GM19452 (cell line): ENCODE results near the gene PSME4.
"Not testable (repeated sequence)": the region's sequence is repeated elsewhere in the genome, so short reads cannot be mapped to it uniquely, and the experiment has no call there.

Experiments used
- ATAC-seq: cut with Tn5 transposase; IDR thresholded peaks from one replicate; pipeline ENCODE4 v1.9.1; 2021; ENCODE audit not compliant: unreplicated experiment

Gene PSME4

DNA sequence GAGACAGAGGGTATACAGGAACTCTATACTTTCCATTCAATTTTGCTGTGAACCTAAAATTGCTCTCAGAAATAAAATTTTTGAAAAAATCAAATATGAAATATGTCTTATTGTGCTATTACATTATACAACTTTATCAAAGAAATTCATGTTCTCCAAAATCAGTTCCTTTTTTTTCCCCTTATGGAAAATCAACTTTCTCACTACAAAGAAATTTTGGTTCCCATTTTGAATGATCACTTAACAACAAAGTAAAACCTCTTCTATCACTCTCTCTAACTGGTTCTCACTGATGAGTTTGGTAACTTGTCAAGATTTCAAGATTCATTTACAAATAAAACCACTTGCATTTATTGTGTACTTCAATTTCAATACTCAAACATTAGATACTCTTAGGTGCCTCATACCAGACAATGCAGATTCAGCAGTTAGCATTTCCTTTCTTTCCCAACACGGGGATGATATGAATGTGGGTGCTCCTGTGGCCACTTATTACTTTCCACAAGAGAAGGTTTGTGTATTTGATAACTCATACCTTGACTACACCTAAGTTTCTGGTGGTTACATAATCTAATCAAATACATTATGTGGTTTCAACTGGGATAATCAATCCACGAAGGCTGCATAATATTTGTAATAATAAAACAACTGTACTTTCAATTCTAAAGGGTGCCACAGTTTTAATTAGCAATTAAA lies 6.4 kb downstream of the PSME4 start:
- ATAC-seq, result no peak

DNA sequence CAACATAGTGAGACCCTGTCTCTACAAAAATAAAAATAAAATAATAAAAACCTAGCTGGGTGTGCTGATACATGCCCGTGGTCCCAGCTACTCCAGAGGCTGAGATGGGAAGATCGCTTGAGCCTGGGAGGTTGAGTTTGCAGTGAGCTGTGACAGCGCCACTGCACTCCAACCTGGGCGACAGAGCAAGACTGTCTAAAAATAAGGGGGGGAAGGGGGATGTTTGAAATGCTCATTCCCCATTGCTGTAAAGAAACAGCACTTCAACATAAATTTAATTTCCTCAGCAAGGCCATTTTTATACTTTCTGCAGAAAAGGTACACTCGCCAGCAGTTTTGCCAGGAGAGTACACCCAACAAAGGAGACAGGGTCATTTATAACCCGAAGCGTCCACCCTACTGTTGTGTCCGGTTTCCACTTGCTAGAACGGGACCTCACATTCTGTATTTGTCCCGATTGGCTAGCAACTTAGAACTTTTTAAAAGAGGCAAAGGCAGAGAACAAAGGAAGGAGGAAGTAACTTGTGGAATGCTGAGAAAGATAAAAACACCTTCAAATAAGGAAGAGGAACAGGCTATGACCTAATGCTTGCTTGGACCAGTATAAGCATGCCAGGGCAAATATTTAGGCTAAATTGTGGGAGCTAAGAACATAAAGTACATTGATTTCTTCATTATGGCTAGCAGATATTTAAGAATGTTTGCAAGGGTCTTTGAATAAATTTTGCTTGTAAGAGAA lies 9.1 kb downstream of the PSME4 start:
- not testable (repeated sequence) for ATAC-seq

DNA sequence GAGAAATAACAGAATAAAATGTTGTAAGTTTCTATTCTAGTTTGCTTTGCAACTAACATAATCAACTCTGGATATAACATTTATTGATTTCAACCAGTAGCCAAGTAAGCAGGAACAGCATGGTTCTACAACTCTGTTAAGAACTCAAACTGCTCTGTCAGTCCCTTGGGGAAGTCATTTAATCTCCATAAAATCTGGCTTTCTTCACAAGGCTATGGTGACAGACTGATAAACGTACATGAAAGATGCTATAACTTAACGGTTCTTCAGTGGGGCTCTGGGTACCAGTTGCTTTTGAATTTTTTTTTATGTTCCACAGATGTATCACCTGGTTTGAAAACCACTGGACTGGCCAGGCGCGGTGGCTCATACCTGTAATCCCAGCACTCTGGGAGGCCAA lies 10.3 kb downstream of the PSME4 start:
- ATAC-seq, result no peak

DNA sequence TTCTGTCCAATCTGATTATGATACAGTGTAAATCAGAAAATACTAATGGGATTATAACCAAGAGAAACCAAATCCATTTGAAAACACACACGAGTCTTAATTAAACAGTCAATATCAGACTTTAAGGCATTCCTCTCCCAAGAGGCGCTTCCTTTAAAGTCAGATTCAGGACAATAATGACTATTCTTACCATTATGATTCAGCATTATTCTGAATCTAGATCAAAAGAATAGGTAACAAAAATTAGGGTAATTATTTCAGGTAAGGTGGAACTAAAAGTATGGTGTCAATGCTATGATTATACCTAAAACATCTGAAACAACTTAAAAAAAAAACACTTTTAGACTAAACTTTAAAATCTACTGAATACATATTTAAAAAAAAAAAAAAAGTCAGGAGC lies 12.3 kb downstream of the PSME4 start:
- ATAC-seq, result no peak

DNA sequence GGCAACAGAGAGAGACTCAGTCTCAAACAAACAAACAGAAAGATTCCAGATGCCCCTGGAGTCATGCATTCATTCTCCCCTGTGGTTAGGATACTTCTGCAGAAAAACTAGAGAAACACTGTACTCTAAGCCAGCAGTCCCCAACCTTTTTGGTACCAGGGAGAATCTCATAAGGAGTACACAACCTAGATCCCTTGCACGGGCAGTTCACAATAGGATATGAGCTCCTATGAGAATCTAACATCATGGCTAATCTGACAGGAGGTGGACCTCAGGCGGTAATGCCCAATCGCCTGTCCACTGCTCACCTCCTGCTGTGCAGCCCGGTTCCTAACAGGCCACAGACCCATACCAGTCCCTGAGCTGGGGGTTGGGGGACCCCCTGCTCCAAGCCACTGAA lies 18.3 kb downstream of the PSME4 start:
- no peak for ATAC-seq

DNA sequence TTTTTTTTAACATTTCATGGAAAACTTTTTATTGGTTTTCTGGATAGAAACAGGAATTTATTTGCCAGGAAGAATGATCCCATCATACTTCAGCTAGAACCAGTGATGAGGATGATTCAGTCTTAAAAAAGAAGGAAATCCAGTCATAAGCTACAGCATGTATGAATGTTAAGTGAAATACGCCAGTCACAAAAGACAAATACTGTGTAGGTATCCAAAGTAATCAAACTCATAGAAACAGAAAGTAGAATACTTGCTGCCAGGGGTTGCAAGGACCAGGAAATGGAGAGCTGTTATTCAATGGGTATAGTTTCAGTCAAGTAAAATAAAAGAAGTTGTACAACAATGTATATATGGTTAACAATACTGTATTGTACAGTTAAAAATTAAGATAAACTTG lies 21.3 kb downstream of the PSME4 start:
- ATAC-seq, result no peak

DNA sequence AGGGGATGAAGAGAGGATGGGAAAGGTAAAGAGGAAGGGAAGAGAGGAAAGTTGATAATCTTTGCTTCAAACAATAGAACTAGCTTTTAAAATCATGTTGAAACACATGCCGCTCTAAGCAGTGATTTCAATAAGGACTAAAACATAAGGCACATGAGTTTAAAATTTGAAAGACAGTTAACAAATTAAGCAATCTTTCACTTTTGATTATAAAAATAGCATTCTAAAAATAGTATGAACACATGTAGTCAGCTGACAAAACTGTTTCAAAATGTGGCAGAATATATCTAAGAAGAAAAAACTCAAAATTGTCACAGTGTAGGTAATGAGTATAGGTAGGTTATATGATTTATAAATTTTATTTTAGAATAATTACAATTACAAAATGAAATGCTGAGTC lies 25.3 kb downstream of the PSME4 start:
- no peak for ATAC-seq

DNA sequence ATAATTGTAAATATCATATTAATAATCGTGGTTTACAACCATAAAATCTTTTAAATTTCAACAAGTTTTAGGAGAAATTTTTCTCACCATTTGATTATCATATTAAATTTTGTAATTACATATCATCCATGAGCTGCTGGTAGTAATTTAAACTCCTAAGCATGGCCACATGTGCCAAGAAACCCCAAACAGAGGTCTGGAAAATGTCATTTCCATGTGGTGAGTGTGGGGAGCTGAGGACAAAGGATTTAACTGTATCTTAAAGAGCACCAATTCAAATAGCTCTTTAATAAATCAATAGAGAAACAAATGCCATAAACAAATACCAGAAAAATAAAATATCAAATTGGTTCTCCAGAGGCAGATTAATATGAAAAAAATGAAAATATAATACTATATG lies 26.3 kb downstream of the PSME4 start:
- ATAC-seq, result no peak

DNA sequence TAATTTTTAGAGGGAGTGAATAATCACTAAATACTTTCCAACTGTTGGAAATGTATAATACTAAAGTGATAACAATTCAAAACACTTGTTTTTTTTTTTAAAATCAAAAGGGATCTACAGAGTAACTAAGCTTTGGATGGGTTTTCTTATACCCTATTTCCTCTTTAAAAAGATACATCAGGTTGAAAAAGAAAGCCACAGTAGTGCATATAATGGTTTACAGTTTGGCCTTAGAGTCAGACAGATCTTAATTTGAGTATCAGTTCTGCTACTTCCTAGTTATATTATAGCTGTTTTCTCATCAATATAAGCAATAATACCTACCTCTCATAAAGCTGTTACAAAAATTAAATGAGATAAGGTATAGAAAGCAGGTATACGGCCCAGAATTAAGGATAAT lies 28.5 kb downstream of the PSME4 start:
- no peak for ATAC-seq

DNA sequence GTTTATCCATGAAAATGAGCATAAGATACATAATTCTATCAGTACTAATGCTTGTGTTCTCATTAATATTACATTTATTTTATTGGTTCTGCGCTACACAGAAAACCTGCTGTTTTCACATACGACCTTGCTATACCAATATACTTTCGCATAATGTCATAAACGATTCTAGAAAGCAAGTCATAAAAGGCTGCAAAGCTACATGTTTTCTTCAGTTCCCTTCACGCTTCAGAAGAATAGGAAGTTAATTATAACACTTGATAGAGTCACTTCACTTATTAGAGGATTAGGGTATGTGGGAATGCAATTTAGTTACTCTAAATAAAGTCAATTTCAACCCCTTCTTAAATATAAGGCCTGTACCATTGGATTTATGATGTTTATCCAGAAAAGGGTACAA lies 29.0 kb downstream of the PSME4 start:
- peak; percentile 69 for ATAC-seq

DNA sequence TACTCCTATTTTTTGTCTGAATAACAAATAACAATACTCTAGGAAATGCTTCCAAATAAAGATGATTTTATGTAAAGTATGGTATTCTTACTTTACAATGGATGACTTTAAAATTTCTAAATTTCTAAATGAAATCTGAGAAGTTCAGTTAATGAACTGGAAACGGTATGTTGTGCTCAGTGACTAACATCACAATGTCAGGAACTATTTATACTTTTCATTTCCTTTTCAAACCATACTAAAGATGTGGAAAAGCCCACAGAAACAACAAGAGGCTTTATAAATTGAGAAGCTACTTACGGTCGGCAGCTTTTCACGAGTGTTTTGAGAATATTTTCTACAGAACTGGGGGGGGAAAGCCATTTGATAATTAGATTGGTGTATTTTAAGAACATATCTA lies 31.1 kb downstream of the PSME4 start:
- ATAC-seq, result no peak

DNA sequence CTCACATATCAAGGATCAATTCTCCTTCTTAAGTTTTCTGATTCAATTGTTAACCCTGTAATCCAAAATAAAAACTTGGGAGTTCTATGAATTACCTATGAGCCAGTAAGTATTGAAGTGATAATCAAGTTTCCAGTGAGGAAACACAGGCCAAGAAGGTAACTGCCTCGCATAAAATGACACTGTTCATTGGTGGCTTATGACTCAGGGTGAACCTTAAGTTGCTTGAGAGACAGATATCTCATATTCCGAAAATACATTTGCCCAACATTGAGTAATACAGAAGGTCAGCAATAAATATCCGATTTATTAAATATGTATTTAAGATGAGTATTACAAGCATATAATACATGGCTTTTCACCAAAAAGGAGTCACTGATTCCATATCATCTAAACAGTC lies 31.9 kb downstream of the PSME4 start:
- no peak for ATAC-seq

DNA sequence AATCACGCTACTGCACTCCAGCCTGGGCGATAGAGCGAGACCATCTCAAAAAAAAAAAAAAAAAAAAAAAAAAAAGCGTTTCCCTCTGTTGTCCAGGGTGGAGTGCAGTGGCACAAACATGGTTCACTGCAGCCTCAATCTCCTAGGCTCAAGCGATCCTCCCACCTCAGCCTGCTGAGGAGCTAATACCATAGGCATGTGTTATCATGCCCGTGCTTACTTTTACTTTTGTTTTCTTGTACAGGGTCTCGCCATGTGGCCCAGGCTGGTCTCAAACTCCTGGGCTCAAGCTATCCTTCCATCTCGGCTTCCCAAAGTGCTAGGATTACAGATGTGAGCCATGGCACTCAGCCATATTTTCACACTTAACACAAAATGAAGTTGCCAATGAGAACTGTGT lies 37.5 kb downstream of the PSME4 start:
- no peak for ATAC-seq

DNA sequence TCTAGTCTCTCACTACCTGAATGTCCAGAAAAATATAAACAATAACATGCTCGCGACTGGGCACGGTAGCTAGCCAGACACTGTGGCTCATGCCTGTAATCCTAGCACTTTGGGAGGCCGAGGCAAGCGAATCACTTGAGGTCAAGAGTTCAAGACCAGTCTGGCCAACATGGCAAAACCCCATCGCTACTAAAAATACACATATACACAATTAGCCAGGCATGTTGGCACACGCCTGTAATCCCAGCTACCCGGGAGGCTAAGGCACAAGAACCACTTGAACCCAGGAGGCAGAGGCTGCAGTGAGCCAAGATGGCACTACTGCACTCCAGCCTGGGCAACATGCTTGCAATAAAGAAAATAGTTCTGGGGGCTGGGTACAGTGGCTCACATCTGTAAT lies 44.5 kb downstream of the PSME4 start:
- ATAC-seq, result not testable (repeated sequence)

DNA sequence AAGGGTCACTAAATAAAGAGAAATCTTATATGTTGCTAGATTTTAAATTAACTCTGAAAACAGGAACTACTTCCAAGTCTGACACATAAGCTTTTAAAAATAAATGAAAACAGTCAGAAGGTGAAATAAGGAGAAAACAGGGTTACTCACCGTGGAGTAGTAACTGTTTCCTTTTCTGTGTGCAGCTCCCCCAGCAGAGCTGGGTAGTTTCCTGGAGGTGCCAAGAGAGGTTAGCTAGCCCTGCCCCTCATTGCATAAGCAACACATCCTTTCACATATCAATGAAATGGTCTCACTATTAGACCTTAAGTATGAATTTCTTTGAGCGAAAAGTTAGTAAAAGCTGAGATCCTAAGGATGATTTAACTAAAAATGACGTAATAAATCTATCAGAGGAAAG lies 57.1 kb downstream of the PSME4 start:
- peak; percentile 98 for ATAC-seq

DNA sequence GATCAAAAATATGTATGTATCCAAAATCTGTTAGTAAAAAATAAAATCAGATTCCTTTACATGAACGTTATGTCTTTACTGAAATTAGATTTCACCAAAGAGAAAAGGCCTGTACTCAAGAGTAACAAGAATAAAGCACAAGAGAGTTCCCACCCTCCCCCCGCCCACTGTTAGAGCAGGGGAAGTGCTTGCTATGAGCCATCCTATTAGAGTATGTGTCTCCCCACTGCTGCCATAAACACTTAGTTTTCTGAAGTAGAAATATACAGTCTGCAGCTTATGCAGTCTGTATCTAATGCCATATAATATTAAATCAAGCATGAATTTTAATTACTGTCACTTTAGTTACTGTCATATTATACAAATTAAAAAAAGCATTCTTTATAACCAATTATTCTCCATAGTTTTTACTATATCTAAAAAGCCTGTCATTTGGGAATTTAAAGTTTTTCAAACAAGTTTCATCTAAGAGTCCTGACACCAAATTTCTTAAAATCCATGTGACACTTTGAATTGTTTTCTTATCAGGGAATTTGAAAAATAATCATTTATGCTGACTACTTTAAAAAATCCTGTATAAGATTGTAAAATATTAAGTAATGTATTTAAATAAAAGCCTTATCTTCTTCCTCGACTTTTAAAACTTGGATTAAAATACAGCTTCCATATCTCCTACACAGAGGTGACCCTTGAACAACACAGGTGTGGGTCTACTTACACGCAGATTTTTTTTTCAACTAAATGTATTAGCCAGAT lies 59.2 kb downstream of the PSME4 start:
- no peak for ATAC-seq

DNA sequence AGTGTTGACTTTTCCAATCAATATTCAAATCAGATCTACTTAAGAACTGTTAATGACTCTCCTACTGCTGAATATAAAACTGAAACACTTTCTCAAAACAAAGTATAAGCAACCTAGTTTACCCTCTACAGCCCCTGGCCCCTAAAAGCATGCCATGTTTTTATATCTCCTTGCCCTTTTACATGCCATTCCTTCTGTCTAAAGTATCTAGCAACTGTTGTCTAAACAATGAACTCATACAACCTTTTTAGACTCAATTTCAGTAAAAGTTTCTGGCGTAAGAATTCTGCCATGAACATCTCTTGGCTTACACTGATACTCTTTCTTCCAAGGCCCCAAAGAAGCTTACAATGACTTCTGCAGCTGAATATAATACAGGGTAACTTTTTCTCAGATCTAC lies 63.2 kb downstream of the PSME4 start:
- ATAC-seq, result no peak

DNA sequence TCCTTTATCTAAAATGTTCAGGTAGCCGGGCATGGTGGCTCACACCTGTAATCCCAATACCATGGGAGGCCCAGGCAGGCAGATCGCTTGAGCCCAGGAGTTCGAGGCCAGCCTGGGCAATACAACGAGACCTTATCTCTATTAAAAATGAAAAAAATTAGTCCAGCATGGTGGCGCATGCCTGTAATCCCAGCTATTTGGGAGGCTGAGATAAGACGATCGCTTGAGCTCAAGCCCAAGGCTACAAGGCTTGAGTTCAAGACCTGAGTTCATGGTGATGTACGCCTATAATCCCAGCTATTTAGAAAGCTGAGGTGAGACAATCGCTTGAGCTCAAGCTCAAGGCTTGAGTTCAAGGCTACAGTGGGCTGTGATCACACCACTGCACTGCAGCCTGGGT lies 65.4 kb downstream of the PSME4 start:
- no peak for ATAC-seq

DNA sequence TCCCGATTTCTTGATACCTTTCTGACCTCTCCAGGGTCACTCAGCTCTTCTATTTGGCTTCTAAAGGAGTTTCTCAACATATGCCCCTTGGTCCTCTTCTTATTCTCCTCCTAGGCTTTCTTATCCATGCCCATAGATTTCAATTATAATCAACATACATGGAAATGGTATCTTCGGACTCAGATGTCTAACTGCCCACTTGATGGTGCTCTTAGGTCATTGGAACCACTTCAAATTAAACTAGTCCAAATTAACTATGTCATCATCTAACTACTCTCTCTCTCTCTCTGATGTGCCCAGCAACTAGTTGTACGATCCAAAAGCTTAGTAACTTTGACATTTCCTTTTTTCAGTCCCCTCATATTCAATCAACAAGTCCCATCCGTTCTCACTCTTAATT lies 67.8 kb downstream of the PSME4 start:
- no peak for ATAC-seq

DNA sequence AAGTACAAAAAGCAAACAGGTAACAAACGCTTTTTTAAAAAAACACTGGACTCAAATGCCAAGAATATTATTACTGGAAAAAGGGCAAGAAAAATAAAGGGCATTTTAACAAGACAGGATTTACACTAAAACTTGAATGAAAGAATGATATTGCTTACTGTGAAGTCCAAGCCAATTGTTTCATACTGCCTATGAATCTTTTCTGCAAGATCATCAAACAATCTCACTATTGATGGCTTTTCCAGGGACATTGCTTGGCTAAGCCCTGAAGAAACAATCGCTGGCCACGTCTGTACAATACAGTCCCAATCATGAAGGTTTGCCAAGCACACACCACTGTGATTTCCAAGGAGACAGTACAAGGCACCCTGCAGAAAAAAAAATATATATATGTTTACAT lies 69.6 kb downstream of the PSME4 start:
- ATAC-seq, result no peak

DNA sequence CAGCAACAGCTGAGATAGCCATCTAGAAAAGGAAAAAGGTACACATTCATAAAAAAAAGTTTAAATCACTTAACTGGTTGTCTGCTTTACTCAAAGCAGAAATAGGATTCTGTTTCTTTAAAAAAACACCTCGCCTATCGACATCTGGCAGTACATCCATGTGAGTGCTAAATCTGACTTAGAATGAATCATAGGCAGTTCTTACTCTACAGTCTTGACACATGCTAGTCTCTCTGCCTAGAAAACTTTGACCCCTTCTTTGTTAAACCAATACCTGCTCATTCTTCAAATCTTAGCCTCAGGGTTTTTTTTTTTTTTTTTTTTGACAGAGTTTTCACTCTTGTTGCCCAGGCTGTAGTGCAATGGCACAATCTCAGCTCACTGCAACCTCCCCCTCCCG lies 73.9 kb downstream of the PSME4 start:
- ATAC-seq, result no peak
